ENCODE data around the gene PRR13.

Gene PRR13

GRCh38 chr12:53483225-53483978 lies 41.9 kb downstream of the PRR13 start:
- TF ChIP-seq, protein P1, sequence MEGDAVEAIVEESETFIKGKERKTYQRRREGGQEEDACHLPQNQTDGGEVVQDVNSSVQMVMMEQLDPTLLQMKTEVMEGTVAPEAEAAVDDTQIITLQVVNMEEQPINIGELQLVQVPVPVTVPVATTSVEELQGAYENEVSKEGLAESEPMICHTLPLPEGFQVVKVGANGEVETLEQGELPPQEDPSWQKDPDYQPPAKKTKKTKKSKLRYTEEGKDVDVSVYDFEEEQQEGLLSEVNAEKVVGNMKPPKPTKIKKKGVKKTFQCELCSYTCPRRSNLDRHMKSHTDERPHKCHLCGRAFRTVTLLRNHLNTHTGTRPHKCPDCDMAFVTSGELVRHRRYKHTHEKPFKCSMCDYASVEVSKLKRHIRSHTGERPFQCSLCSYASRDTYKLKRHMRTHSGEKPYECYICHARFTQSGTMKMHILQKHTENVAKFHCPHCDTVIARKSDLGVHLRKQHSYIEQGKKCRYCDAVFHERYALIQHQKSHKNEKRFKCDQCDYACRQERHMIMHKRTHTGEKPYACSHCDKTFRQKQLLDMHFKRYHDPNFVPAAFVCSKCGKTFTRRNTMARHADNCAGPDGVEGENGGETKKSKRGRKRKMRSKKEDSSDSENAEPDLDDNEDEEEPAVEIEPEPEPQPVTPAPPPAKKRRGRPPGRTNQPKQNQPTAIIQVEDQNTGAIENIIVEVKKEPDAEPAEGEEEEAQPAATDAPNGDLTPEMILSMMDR (IDR thresholded peaks at IDR 0.05; ENCODE audit: insufficient read depth, low read depth, low read length, missing control alignments) = no peak
- H3K4me3 ChIP-seq (ENCODE audit: low read length) = no peak overlapping the region
- DNase-seq (ENCODE audit: low read depth) = no peak

DNA sequence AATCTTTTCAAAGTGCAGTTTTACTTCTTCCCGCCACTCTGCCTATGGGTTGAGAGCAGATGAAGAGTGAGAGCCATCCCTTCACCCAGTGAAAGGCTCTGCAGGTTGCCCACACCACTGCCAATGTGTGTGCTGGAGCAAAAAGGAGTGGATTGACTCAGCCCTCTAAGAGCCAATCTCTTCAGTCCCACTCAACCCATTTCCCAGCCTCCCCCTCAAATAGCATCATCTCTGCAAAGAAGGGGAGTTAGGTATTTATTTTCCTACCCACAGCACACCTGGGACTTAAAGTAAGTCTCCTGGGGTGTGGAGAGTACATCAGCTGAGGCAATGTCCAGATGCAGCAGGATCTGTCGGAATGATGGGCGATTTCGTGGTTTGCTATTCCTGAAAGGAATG lies 42.4 kb downstream of the PRR13 start:
- no peak overlapping the region for H3K4me3 ChIP-seq (ENCODE audit: low read length)
- no peak for DNase-seq (ENCODE audit: low read depth)
- TF ChIP-seq, protein P1 (IDR thresholded peaks at IDR 0.05; ENCODE audit: insufficient read depth, low read depth, low read length, missing control alignments) = no peak

DNA sequence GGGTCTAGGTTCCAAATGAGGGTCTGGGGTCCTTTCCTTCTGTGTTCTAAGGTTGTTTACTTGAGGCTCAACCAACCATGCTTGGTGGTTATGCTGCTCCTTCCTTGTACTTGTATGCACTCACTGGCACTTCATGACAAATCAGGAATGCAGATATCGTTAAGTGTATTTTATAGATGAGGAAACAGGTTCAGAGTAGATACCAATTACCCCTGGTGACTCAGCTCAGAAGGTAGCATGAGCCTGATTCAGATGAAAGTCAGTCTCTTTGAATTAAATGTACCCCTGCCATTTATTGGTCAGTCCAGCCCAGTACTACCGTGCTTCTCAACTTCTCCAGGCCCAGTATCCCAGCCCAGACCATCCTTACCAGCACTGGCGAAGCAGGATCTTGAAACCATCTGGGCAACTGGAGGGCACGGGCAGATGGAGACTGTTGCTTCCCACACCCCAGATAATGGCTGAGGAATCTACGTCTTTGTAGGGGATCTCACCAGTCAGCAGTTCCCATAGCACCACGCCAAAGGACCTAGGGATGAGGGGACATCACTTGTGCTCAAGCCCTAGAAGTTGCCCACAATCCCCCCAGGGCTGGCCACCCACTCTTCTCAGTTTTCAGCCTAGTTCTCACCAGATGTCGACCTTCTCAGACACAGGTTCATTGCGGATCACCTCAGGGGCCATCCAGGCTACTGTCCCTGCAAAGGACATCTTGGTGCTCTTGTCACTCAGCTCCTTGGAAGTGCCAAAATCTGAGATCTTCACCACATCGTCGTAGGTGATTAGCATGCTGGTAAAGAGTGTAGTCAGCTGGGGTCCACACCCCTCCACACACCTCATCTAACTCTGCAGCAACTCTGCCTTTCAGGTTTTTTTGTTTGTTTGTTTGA lies 43.4 kb downstream of the PRR13 start:
- TF ChIP-seq, protein P1 (IDR thresholded peaks at IDR 0.05; ENCODE audit: insufficient read depth, low read depth, low read length, missing control alignments) = no peak
- DNase-seq (ENCODE audit: low read depth) = peak; percentile 61
- no peak overlapping the region for H3K4me3 ChIP-seq (ENCODE audit: low read length)

DNA sequence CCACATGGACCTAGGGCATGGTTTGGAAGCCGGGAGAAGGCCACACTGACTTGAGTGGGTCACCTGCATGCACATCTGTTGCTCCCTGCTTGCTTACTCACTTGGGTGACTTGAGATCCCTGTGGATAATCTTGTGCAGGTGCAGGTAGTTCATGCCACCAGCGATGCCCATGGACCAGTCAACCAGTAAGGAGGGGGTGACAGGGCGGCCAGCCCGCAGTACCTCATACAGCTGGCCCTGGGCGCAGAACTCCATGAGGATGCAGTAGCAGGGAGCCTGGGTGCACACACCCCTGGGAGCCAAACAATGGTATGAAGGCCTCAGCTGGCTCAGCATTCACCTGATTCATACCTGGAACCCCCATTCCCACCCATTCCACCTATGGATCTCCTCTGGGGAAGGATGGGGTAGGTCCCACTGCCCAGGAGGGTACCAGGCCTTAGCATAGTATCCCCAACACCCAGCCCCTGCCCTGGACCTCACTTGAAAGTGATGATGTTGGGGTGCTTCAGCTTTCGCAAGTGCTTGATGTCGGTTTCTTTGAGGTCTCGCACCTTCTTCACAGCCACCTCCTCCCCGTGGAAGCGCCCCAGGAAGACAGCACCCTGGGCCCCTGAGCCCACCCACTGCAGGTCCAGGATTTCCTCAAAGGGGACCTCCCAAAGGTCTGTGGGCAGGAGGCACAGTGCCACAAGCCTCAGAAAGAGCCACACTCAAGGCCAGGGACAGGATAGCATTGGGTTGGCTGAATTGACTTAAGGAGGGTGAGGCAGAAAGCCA lies 44.6 kb downstream of the PRR13 start:
- H3K4me3 ChIP-seq (ENCODE audit: low read length) = no peak overlapping the region
- DNase-seq (ENCODE audit: low read depth) = no peak
- TF ChIP-seq, protein P1 (IDR thresholded peaks at IDR 0.05; ENCODE audit: insufficient read depth, low read depth, low read length, missing control alignments) = no peak

GRCh38 chr12:53486736-53487487 lies 45.4 kb downstream of the PRR13 start:
- no peak for DNase-seq (ENCODE audit: low read depth)
- H3K4me3 ChIP-seq (ENCODE audit: low read length) = no peak overlapping the region
- TF ChIP-seq, protein P1 (IDR thresholded peaks at IDR 0.05; ENCODE audit: insufficient read depth, low read depth, low read length, missing control alignments) = no peak

GRCh38 chr12:53489242-53489864 lies 47.8 kb downstream of the PRR13 start:
- TF ChIP-seq, protein P1 (IDR thresholded peaks at IDR 0.05; ENCODE audit: insufficient read depth, low read depth, low read length, missing control alignments) = no peak
- no peak overlapping the region for H3K4me3 ChIP-seq (ENCODE audit: low read length)
- DNase-seq (ENCODE audit: low read depth) = no peak

Data from epithelial cell of esophagus (primary cell).